PFSK-1 (cell line): ENCODE results near the gene ZER1.

ENCODE experiments used
- FOXP2 ChIP-seq: optimal IDR thresholded peaks from 2 replicates; pipeline ENCODE3; 2011; ENCODE audit warnings: borderline replicate concordance, control low read depth, inconsistent platforms; ENCODE audit not compliant: insufficient read depth; ENCODE audit errors: extremely low read length, extremely low read depth
- POLR2AphosphoS5 ChIP-seq: IDR thresholded peaks from 2 replicates; pipeline ENCODE4 v1.6.1; 2012; ENCODE audit warnings: low read depth, mild to moderate bottlenecking, control low read depth, low read length, moderate library complexity
- SIN3A ChIP-seq: IDR thresholded peaks from 2 replicates; pipeline ENCODE4 v1.6.1; 2012; ENCODE audit warnings: mild to moderate bottlenecking, low read length, moderate library complexity, borderline replicate concordance; ENCODE audit not compliant: insufficient read depth
- TAF1 ChIP-seq: IDR thresholded peaks from 2 replicates; pipeline ENCODE4 v1.6.1; 2012; ENCODE audit warnings: low read length, control low read depth, borderline replicate concordance; ENCODE audit not compliant: insufficient read depth
- TF ChIP-seq, protein P1 (sequence below), 2 experiments: IDR thresholded peaks; 2 replicates each; pipeline versions ENCODE4 v1.6.1 to v1.8.0; 2011 to 2012; ENCODE audit warnings: low read depth in 2 of 2, low read length in 2 of 2, control low read depth in 1 of 2, inconsistent platforms in 1 of 2, mild to moderate bottlenecking in 1 of 2, moderate library complexity in 1 of 2; ENCODE audit not compliant: insufficient read depth in 1 of 2

ZER1 gene

DNA sequence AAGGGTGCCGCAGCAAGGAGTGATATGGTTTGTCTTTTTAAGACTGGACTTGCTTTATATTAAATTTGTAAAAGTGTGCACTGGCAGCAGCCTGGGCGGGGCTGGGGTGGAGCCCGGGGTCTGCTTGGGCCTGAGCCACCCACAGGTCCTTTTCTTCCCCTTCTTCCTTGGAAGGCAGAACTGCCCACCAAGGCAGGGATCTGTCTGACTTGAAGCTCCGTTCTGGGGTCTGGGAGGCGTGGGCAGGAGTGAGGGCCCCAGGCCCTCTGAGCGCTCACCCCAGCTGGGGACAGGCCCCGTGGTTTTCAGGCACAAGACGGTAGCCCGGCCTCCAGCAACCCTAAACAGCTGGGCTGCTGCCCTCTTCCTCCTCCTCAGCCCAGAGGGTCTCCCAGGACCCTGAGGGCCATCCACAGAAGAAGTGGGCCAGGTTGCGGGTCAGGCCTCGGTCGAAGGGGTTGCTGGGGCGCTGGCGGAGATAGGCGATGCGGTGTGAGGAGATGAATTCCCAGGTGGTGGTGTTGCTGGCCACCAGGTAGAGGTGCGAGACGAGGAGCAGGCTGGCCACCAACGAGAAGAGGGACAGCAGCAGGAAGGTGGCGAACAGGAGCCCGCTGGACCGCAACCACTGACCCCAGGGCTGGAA lies 50.8 kb downstream of the ZER1 start:
- TF ChIP-seq TAF1 (no peak), FOXP2 (no peak), POLR2AphosphoS5 (no peak), SIN3A (no peak)
- TF ChIP-seq, protein P1, sequence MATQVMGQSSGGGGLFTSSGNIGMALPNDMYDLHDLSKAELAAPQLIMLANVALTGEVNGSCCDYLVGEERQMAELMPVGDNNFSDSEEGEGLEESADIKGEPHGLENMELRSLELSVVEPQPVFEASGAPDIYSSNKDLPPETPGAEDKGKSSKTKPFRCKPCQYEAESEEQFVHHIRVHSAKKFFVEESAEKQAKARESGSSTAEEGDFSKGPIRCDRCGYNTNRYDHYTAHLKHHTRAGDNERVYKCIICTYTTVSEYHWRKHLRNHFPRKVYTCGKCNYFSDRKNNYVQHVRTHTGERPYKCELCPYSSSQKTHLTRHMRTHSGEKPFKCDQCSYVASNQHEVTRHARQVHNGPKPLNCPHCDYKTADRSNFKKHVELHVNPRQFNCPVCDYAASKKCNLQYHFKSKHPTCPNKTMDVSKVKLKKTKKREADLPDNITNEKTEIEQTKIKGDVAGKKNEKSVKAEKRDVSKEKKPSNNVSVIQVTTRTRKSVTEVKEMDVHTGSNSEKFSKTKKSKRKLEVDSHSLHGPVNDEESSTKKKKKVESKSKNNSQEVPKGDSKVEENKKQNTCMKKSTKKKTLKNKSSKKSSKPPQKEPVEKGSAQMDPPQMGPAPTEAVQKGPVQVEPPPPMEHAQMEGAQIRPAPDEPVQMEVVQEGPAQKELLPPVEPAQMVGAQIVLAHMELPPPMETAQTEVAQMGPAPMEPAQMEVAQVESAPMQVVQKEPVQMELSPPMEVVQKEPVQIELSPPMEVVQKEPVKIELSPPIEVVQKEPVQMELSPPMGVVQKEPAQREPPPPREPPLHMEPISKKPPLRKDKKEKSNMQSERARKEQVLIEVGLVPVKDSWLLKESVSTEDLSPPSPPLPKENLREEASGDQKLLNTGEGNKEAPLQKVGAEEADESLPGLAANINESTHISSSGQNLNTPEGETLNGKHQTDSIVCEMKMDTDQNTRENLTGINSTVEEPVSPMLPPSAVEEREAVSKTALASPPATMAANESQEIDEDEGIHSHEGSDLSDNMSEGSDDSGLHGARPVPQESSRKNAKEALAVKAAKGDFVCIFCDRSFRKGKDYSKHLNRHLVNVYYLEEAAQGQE (IDR thresholded peaks at IDR 0.05; ENCODE audit: insufficient read depth in 1 of 2, low read depth in 2 of 2, low read length in 2 of 2): no peak

DNA sequence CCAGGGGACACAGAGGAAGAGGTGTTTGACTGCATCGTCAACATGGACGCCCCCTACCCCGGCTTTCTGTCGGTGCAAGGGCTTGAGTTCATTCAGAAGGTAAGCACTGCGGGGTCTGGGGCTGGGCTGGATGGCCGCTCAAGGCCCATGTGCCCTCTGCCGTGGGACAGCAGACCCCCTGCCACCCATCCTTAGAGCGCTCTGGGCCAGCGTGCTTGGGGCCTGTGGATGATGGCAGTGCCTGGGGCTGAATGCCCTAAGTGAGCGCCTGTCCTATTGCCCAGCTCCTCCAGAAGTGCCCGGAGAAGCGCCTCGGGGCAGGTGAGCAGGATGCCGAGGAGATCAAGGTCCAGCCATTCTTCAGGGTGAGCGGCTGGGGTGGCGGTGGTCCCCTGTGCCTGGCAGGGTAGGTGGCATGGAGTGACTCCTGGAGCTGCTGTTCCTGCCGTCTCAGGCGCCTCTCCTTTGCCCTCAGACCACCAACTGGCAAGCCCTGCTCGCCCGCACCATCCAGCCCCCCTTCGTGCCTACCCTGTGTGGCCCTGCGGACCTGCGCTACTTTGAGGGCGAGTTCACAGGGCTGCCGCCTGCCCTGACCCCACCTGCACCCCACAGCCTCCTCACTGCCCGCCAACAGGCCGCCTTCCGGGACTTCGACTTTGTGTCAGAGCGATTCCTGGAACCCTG lies 51.7 kb downstream of the ZER1 start:
- 0 out of 2 replicates have a peak, but pooled peaks have one; percentile 31 for TF ChIP-seq POLR2AphosphoS5
- TF ChIP-seq, protein P1 (IDR thresholded peaks at IDR 0.05; ENCODE audit: insufficient read depth in 1 of 2, low read depth in 2 of 2, low read length in 2 of 2): no peak

DNA sequence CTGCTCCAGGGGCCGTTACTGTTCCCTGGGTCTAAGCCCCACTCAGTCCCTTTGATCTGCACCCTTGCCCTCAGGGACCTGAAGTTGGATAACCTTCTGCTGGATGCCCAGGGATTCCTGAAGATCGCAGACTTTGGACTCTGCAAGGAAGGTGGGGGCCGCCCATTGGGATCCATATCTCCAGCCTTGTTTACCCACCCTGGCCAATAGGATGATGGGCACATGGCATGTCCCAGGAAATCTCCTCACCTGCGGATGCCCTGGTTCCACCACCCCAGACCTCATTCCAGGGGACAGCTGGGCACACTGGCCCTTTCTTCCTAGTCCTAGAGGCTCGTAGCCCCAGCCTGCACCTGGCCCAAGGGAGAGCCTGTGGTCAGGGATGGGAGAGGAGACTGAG lies 53.3 kb downstream of the ZER1 start:
- TF ChIP-seq, protein P1 (IDR thresholded peaks at IDR 0.05; ENCODE audit: insufficient read depth in 1 of 2, low read depth in 2 of 2, low read length in 2 of 2): no peak
- TF ChIP-seq SIN3A (no peak), FOXP2 (no peak), POLR2AphosphoS5 (no peak), TAF1 (no peak)

DNA sequence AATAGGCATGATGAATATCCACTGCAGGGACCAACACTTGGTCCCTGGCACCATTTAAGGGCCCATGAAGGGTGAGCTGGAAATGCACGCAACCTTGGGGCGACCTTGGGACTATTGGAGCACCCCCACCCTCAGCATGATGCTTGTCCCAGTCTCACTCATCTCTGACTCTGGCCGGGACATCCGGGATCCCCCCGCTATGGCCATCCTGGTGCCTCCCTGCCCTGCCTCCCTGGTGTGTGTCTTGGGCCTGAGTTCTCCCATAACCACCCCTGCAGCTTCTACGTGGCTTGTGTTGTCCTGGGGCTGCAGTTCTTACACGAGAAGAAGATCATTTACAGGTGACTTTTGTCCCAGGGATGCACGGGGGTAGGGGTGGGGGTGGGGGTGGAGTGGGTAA lies 53.7 kb downstream of the ZER1 start:
- TF ChIP-seq SIN3A (no peak), FOXP2 (no peak), POLR2AphosphoS5 (no peak), TAF1 (no peak)
- TF ChIP-seq, protein P1 (IDR thresholded peaks at IDR 0.05; ENCODE audit: insufficient read depth in 1 of 2, low read depth in 2 of 2, low read length in 2 of 2): no peak
